GM10847 (cell line): ENCODE measurements around the gene ETFB.

Experiments
- POLR2A ChIP-seq: IDR thresholded peaks from 2 replicates; pipeline ENCODE4 v1.6.1; 2011; ENCODE audit not compliant: insufficient read length; ENCODE audit errors: extremely low read depth

ETFB gene

GRCh38 chr19:51365965-51366388, at the start of gene ETFB:
TSS of gene ETFB (minus strand) at chr19:51366388. CDS start at chr19:51366326, 62 bp downstream.
- peak; percentile 69 for TF ChIP-seq POLR2A

GRCh38 chr19:51415187-51415586, 49.0 kb upstream of the ETFB start:
- TF ChIP-seq POLR2A: no peak

DNA sequence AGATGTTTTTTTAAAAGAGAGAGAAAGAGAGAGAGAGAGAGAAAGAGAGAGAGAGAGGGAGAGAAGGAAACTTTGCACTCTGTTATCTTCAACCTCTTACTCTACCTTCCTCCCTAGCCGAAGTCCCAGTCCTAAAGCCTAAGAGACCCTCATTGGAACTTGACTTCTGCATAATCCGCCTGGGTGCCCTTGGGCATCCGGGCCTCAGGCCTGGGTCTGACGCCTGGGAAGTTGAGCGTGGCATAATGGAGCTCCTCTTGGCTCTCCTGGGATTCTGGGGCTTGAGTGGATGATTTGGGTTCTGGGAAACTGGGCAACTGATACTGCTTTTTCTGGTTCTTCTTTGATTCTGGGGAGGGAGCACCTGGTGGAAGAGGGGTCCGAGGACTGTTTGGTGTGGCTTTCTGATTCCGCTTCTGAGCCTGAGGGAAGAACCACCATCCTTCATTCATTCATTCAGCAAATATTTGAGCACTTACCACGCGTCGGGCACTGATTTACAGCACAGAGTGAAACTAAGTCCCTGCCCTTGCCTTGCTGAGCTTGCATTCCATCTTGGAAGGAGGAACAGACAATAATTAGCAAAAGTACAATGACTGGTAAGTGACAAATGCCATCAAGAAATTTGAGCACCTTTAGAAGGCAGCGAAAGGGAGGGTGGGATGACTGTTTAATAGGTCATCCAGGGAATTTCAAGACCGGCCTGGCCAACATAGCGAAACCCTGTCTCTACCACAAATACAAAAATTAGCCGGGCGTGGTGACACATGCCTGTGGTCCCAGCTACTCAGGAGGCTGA, 45.0 kb upstream of the ETFB start:
- TF ChIP-seq POLR2A: no peak

DNA sequence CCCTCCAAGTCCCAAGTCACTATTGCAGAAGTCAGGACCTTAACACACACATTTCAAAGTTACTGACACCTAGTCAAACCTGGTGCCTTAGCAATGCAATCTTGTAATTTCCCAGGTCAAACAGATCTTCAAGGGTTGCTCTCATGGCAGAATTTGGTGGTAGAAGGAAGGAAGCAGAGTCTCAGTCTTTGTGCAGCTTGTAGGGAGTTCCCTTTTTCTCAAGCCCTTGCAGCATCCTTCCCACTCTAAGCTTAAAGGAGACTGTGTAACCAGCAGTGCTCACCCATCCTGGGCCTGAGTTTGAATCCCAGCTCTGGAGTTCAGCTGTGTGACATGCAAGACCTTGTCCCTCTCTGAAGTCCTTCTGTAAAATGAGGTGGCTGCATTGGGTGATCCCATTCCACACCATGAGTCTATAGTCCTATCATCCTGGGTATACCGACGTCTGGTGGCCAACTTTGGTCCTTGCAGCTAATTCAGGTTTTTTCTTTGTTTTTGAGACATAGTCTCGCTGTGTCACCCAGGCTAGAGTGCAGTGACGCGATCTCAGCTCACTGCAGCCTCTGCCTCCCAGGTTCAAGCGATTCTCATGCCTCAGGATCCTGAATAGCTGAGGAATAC, 41.4 kb upstream of the ETFB start:
- TF ChIP-seq POLR2A: no peak

- no peak for TF ChIP-seq POLR2A
Measured at GRCh38 chr19:51402117-51402516, 35.9 kb upstream of the ETFB start.

DNA sequence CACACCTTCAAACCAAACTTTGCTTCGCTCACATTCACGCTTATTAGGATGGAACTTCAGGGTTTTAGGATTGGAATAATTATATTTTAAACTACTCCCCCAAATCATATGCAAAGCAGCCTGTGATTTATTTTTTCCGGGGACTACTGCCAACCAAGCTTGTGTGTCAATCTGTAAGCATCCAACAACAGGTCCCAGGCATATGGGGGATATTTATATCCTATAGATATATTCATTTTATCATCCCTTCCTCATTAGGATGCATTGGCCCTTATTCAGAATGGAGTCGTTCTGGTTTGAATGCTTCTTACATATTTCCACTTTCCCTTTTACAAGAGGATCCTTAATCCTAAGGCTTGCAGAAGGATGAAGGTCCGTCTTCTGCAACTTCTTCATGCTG, 33.0 kb upstream of the ETFB start:
- no peak for TF ChIP-seq POLR2A

DNA sequence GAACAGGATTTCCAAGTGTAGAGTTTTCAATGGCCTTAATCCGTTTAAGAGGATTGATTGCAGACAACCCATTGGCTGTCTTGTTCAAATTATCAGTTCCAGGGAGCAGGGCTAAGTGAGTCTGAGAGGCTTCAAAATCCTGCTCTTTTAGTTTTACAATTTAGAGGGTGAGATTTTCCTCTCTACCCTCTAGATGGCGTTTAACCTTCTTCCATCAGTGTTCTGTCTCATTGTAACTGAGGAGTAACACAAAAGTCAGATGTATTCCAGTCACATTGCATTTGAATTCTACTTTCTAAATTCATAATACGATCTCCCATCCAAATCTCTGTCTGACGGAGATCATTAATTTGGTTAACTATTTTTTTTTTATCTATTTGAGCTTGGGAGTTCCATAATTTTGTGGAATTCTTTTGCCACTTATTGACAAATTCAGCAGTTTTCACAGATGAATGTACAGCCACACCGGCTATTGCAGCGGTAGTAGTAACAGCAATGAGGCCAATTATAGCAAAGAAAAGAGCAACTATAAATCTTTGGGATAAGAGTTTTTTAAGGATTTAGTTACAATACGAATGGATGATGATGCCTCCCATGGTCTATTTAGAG, 32.0 kb upstream of the ETFB start:
- TF ChIP-seq POLR2A: no peak

DNA sequence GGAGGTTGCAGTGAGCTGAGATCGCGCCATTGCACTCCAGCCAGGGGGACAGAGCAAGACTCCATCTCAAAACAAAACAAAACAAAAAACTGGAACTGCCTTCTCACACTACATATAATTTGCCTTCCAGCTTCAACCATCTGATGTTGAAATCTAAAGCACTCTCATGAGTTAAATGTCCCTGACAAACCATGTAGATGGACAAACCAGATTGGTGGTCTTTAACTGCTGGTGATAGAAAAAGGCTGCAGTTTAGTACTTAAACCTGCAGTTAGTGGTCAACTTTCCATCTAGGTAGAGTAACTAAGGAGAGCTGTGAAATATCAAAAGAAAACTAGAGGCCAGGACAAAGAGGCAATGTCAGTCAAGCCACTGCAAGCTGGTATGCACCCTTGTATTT, 30.0 kb upstream of the ETFB start:
- TF ChIP-seq POLR2A: no peak

DNA sequence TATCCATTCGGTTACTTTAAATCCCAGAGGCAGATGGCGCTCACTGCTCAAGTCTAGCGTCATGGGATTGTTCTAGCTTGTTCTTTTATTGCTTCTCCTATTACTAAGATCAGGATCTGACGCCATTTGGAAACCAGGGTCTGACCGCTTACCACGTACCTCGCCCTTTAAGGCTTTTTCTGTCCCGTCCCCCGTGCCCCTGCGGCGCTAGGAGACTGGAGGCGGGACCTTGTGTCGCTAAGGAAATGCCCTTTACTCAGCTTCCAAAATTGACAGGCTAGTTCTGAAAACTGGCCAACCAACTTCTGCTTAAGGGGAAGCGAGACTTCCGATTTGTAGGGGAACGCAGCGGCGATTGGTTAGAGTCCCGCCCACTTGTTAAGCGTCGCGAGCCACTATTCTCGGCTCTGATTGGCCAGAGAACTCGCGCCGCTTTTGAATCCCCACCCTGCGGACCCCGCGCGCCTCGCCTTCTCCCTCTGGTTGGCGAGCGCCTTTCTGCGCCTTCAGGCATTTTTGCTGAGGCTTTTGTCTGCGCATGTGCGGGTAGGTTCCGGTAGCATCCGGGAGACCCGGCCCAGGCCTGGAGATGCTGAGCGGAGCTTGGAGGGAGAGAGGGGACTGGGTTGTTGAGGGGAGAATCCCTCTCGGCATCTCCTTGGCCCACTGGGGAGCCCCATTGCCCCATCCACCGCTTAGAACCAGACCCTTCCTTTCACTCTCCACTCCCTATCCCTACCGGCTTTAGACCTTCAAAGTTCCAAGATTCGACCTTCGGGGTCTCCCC, 28.1 kb upstream of the ETFB start:
- TF ChIP-seq POLR2A: peak; percentile 75

DNA sequence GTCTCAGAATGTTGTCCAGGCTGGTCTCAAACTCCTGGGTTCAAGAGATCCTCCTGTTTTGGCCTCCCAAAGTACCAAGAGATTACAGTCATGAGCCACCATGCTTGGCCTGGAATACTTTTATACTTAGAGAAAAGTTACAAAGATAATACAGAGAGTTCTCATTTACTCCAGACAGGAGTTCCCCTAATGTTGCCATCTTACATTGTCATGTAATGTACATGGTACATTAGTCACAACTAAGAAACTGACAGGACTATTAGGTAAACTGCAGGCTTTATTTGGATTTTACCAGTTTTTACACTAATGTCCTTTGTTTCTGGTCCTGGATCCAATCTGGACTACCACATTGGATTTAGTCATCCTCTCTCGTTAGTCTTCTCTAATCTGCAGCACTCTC, 26.5 kb upstream of the ETFB start:
- TF ChIP-seq POLR2A: no peak

DNA sequence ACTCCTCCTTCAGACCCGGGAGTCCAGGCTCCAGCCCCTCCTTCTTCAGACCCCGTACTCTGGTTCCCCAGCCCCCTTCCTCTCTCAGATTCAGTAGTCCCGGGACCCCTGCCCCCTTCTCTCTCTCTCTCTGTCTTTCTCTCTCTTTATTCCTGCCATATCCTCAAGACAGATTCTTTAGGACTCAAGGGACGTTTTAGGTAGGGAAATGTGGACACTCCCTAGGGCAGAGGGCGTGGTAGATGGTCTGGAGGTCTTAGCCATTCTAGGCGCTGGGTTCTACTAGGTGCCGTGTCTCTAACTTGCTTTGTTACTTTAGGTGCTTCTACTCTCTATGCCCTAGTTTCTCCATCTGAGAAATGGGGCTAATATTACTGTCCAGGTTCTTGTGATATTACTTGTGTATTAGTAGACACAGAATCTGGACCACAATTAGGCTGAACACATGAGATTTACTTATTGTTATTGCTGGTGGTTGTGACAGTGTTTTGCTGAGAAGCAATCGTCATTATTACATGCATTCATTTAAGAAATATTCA, 25.0 kb upstream of the ETFB start:
- TF ChIP-seq POLR2A: no peak

DNA sequence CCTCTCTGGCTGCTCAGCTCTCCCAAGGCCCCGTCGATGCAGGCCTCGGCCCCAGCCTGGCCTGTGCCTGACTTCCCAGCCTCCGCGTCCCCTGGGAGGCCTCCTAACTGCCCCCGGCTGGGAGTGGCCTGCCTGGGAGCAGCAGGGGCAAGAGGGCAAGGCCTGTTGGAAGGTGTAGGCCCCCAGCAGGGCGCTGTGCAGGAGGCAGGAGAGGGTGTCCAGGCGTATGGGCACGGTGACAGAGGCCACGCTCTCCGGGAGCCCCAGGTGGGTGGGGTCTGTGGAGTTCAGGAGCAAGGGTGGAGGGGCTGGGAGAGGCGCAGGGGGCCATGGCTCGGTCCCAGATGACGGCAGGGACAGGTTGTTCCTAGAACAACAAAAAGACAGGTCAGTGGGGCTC, 23.0 kb upstream of the ETFB start:
- no peak for TF ChIP-seq POLR2A

DNA sequence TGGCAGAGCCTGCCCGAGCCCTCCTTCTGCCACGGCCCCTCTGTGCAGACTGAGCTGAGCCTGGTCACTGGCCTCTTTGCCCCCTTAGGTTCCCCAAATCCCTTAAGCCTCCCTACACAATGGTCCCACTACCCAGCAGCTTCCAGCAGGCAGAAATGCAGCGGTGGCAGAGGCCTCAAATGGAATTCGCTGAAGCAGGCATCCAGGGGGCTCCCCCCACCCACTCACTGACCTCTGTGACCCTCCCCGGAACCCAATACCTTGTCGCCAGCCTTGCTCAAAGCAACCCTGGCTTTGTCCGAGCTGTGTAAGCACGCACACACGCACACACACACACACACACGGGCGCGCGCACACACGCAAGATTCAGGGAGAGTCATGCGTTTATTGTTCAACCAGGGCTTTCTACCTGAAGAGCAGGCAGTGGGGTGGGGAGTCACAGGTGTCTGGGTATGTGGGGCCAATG, 21.8 kb upstream of the ETFB start, which contains the start of gene LIM2:
LIM2 (minus strand) TSS at position 51 of the 466 bp plus-strand sequence. CDS start 531 bp downstream, outside the sequence.
- no peak for TF ChIP-seq POLR2A

DNA sequence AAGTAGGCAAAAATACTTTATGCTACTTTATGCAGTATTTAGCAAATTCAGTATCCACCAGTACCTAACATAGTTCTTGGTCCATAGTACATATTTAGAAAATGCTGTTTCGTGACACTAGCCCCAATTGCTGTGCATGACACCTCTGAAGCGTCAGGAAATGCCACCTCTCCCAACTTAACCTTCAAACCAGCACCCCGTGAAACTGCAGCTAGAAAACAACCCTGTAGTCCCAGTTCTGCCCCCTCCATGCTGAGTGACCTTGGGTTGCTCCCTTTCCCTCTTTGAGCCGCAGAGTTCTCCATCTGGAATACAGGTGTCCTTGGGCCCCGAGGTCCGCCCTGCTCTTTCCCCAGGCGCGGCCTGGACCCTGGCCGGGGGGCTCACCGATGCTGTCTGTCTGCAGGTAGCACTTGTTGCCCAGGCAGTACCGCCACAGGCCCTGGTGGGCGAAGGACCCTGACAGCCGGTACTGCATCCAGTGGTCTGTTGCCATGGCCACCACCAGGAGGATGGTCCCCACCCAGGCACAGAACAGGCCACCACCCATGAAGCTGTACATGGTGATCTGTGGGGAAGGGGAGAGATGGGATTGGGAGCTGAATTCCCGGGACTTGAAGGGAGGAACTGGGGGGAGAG, 20.8 kb upstream of the ETFB start:
- no peak for TF ChIP-seq POLR2A
